DMS114 treated with DMSO at 0.1 percent for 48 hours (cell line): Measurements from ENCODE around the gene MT1M.
"Not testable (repeated sequence)": the region's sequence is repeated elsewhere in the genome, so short reads cannot be mapped to it uniquely, and the experiment has no call there.

ENCODE experiments used
- DNase-seq: peaks from one replicate; lab custom pipeline; 2025; ENCODE audit not compliant: unreplicated experiment; lab: John Stamatoyannopoulos, UW

Gene MT1M

GRCh38 chr16:56608043-56608875, 24.2 kb upstream of the MT1M start, which contains the start of gene MT2A:
MT2A (plus strand) TSS chr16:56608584; CDS start chr16:56608656, 72 bp downstream.
- DNase-seq, result peak; percentile 95

DNA sequence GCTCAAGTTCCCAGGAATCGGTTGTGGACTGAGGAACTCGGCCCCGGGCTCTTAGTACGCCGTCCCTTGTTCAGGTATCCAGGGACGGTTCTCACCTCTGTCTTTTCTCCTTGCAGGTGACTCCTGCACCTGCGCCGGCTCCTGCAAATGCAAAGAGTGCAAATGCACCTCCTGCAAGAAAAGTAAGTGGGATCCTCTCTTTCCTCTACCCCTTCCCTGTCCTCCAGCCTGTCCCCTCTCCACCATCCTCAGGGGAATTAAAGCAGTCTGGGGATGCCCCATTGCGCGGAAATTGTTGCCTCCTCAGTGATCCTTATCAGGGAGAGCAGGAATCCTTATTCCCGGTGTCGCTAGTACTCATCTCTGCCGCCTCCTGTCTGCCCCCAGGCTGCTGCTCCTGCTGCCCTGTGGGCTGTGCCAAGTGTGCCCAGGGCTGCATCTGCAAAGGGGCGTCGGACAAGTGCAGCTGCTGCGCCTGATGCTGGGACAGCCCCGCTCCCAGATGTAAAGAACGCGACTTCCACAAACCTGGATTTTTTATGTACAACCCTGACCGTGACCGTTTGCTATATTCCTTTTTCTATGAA, 23.5 kb upstream of the MT1M start:
- DNase-seq, result no peak

GRCh38 chr16:56609463-56609921, 23.0 kb upstream of the MT1M start:
- peak; percentile 40 for DNase-seq

GRCh38 chr16:56610017-56610608, 22.3 kb upstream of the MT1M start:
- DNase-seq, result no peak

DNA sequence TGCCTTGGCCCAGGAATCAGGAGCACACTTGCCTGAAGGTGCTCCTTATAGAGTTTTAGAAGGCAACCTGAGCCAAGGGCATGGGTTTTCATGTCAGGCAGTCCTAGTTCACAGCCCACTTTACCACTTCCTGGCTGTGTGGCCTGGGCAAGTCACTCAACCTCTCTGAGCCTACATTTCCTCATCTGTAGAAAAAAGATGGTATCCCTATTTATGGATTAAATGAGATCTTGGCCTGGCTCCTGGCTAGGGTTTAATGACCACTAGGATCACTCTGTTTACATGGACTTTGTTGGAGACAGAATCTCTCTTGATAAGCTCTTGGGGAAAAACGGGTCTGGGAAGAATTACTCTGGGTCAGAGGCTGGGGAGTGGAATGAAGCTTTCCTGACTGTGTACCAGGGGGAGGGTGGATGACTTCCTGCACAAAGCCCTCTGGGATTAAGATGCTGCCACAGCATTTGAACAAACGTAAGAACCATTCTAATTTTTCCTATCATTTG, 21.8 kb upstream of the MT1M start:
- no peak for DNase-seq

DNA sequence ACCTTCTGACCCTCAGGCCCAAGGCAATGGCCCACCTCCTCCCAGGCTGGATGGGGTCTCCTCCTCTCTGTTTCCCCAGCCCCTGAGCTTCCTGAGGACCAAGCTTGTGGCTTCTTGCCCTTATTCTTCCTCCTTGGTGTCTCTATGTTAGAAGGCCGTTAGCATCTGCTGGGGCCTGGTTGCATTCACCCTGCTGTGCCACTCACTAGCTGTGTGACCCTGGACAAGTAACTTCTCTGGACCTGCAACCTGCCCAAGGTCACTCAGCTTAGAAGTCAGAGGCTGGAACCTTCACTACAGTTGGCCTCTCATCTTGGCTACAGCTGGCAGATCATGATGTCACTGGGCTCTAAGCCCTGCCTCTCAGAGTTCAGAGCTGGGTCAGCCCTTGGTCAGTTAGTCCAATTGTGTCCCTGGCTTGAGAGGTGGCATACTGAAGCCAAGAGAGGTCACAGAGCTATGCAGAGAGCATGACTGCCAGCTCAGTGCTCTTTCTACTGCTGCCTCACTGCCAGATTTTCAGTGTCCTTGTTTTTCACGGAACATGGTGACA, 21.1 kb upstream of the MT1M start:
- no peak for DNase-seq

- no peak for DNase-seq
Measured at GRCh38 chr16:56613706-56614105, 18.8 kb upstream of the MT1M start.

GRCh38 chr16:56614549-56614991, 17.9 kb upstream of the MT1M start:
- DNase-seq, result no peak

DNA sequence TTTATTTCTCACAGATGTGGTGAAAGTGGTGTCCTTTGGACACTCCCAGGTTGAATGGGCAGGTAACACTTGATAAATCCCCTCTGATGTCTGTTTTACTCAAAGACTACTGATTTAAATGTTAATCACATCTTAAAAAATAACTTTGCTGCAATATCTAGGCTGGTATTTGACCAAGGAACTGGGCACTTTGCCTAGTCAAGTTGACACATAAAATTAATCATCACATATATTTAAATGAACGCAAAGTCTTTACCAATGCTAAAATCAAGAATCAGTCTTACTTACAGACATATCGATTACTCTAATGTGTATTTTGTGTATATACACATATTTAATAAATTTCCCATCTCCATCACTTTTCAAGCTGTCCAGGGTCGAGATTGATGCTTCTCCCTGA, 17.1 kb upstream of the MT1M start:
- no peak for DNase-seq

- DNase-seq, result no peak
Measured at GRCh38 chr16:56616608-56617211, 15.7 kb upstream of the MT1M start.

- no peak for DNase-seq
Measured at GRCh38 chr16:56617212-56618085, 15.0 kb upstream of the MT1M start.

DNA sequence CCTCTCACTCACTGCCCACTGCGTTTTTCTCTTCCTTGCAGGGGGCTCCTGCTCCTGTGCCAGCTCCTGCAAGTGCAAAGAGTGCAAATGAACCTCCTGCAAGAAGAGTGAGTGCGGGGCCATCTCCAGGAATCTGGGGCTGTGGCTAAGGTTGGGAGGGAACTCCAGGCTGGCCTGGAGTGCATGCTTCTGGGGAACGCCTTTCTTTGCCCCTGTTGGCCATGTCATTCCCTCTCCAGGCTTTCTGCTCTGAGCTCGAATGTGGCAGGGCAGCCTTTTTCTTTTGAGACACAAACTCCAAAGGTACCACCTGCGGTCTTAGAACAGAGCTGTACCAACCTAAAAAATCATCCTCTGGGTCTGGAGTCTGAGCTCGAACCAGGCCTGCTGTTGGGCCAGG, 14.3 kb upstream of the MT1M start:
- no peak for DNase-seq

DNA sequence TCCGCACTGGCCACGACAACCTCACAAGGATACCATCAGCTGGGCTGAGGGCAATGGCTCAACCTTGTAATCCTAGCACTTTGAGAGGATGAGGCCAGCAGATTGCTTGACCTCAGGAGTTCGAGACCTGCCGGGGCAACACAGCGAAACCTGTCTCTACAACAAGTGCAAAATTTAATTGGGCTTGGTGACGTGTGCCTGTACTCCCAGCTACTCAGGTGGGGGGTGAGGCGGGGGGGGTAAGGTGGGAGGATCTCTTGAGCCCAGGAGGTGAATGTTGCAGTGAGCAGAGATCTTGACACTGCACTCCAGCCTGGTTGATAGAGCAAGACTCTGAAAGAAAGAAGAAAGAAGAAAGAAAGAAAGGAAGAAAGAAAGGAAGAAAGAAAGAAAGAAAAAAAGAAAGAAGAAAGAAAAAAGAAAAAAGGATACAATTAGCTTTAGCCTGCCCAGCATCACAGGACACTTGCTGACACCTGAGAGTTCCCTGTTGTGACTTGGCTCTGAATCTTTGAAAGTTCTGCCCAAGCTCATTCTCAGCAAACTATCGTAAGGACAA, 12.0 kb upstream of the MT1M start:
- no peak for DNase-seq

DNA sequence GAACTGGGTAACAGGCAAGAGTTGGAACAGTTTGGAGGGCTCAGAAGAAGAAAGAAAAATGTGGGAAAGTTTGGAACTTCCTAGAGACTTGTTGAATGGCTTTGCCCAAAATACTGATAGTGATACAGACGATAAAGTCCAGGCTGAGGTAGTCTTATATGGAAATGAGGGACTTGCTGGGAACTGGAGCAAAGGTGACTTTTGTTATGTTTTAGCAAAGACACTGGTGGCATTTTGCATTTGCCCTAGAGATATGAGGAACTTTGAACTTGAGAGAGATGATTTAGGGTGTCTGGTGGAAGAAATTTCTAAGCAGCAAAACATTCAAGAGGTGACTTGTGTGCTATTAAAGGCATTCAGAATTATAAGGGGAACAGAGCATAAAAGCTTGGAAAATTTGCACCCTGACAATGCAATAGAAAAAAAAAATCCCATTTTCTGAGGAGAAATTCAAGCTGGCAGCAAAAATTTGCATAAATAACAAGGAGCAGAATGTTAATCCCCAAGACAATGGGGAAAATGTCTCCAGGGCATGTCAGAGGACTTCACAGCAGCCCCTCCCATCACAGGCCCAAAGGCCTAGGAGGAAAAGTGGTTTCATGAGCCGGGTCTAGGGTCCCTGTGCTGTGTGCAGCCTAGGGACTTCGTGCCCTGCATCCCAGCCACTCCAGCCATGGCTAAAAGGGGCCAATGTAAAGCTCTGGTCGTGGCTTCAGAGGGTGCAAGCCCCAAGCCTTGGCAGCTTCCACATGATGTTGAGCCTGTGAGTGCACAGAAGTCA, 10.6 kb upstream of the MT1M start:
- not testable (repeated sequence) for DNase-seq

GRCh38 chr16:56623184-56623583, 9.3 kb upstream of the MT1M start:
- not testable (repeated sequence) for DNase-seq

DNA sequence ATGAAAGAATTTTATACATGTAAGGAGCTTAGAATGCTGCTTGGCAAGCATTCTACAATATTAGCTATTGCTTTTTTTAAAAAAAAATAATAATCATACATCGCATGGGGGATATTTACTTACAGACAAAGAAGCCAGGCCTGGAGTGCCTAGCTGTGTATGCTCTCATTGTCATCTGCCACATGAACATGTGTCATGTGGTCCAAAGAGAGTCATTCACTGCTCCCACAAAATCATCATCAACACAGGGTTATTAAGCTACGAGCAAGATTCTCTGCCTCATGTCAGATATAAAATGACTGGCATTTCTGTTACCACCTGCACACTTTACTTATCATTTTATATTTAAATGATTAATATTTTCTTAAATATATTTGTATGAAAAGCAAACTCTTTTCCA, 8.8 kb upstream of the MT1M start:
- DNase-seq, result no peak

- peak; percentile 24 for DNase-seq
Measured at GRCh38 chr16:56625140-56625942, 7.1 kb upstream of the MT1M start, which contains the start of gene MT1E. MT1E (plus strand) TSS chr16:56625781; CDS start chr16:56625852, 71 bp downstream.
